ENCODE results near the gene SLC25A45.

Gene SLC25A45

GRCh38 chr11:65401803-65402248 is 19.4 kb upstream of the SLC25A45 start:
- no peak for DNase-seq (ENCODE audit: low spot score)
- Histone ChIP-seq H3K27ac (no peak overlapping the region), H3K4me3 (no peak overlapping the region)
- TF ChIP-seq, protein P1, sequence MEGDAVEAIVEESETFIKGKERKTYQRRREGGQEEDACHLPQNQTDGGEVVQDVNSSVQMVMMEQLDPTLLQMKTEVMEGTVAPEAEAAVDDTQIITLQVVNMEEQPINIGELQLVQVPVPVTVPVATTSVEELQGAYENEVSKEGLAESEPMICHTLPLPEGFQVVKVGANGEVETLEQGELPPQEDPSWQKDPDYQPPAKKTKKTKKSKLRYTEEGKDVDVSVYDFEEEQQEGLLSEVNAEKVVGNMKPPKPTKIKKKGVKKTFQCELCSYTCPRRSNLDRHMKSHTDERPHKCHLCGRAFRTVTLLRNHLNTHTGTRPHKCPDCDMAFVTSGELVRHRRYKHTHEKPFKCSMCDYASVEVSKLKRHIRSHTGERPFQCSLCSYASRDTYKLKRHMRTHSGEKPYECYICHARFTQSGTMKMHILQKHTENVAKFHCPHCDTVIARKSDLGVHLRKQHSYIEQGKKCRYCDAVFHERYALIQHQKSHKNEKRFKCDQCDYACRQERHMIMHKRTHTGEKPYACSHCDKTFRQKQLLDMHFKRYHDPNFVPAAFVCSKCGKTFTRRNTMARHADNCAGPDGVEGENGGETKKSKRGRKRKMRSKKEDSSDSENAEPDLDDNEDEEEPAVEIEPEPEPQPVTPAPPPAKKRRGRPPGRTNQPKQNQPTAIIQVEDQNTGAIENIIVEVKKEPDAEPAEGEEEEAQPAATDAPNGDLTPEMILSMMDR (IDR thresholded peaks at IDR 0.05) = no peak

- TF ChIP-seq, protein P1 (IDR thresholded peaks at IDR 0.05) = no peak
- H3K4me3 ChIP-seq = no peak overlapping the region
- DNase-seq (ENCODE audit: low spot score) = no peak
- no peak overlapping the region for H3K27ac ChIP-seq
Measured at GRCh38 chr11:65401073-65401802, 18.8 kb upstream of the SLC25A45 start.

GRCh38 chr11:65400307-65401072 is 18.0 kb upstream of the SLC25A45 start:
- no peak for DNase-seq (ENCODE audit: low spot score)
- TF ChIP-seq, protein P1 (IDR thresholded peaks at IDR 0.05) = no peak
- Histone ChIP-seq H3K4me3 (no peak overlapping the region), H3K27ac (no peak overlapping the region)

DNA sequence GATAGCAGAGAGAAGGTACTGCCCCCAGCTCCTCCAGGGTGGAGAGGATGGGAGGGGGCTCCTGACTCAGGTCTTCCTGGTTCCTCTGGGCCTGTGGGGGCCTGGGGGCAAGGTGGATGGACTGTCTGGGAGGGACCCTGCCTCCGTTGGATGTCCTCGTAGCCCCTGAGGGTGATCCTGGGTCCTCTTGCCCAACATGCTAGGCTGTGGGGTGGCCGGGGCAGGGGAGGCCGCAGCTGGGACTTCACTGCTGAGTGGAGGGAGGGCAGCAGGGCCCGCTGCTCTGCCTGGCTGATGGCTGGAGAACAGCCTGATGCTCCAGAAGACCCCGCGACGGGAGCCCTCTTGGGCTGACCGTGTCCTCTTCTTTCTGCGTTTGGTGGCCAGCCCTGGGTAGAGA is 17.4 kb upstream of the SLC25A45 start:
- TF ChIP-seq, protein P1 (IDR thresholded peaks at IDR 0.05) = no peak
- Histone ChIP-seq H3K27ac (no peak overlapping the region), H3K4me3 (no peak overlapping the region)
- DNase-seq (ENCODE audit: low spot score) = no peak

- TF ChIP-seq, protein P1 (IDR thresholded peaks at IDR 0.05) = no peak
- H3K27ac ChIP-seq = no peak overlapping the region
- DNase-seq (ENCODE audit: low spot score) = no peak
- no peak overlapping the region for H3K4me3 ChIP-seq
Measured at GRCh38 chr11:65399249-65399648, 16.8 kb upstream of the SLC25A45 start.

DNA sequence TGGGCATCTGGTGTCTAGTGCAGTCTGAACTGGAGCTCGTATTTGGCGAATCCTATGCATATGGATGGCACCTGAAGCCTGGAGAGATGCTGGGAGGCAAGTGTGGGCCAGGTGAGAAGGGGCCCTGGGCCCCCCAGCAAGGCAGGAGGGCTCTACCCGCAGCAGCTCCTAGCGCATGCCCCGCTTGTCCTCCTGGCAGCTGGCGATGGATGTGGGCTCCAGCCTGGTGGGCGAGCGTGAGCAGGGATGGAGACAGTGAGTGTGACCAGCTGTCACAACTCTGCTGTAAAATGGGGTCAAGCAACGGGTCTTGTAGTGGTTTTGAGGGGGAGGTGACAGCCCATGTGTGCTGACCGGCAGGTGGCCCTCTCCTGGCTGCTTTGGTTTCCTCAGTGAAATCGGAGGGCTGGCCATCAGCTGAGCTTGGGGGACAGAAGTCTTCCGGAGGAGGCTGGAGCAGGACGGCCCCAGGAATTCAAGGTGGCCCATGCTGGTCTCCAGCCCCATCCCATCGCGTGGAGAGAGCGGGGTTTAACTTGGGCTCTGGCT is 16.0 kb upstream of the SLC25A45 start:
- DNase-seq (ENCODE audit: low spot score) = no peak
- Histone ChIP-seq H3K4me3 (no peak overlapping the region), H3K27ac (no peak overlapping the region)
- TF ChIP-seq, protein P1 (IDR thresholded peaks at IDR 0.05) = no peak

Measured in coronary artery (tissue), 2 donors.